ENCODE measurements around the gene NCOA6. TPM values are rescaled to one million over a fixed set of nuclear protein-coding genes. Genes with fewer than 3 reads are reported as not detected.

NCOA6 gene
- total RNA-seq, 1 experiment from 2014 or later = 9.8 TPM

DNA sequence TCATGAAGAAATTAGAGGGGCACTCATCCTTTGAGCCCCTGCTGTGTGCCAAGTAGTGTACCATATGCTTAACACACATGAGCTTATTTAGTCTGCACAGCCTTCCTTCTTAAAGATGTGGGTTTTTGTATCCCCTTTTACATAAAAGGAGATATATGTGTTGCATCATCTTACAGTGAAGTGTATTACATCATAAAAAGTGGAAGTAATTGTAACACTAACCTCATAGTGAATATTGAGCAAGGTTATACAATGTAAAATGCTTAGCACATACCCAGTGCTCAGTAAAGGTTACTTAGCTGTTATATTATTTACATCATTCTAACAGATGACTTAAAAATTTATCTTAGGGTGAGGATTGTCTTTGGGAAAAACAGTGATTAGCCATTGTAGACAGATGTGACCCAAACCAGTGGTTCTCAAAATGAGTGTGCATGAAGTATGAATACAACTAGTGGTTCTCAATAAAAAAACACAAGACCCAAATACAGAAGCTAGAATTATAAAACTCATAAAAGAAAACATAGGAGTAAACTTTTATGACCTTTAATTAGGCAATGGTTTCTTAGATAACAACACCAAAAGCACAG is 144.8 kb downstream of the NCOA6 start:
- ATAC-seq (no peak), DNase-seq (no peak)
- TF ChIP-seq, protein P1, sequence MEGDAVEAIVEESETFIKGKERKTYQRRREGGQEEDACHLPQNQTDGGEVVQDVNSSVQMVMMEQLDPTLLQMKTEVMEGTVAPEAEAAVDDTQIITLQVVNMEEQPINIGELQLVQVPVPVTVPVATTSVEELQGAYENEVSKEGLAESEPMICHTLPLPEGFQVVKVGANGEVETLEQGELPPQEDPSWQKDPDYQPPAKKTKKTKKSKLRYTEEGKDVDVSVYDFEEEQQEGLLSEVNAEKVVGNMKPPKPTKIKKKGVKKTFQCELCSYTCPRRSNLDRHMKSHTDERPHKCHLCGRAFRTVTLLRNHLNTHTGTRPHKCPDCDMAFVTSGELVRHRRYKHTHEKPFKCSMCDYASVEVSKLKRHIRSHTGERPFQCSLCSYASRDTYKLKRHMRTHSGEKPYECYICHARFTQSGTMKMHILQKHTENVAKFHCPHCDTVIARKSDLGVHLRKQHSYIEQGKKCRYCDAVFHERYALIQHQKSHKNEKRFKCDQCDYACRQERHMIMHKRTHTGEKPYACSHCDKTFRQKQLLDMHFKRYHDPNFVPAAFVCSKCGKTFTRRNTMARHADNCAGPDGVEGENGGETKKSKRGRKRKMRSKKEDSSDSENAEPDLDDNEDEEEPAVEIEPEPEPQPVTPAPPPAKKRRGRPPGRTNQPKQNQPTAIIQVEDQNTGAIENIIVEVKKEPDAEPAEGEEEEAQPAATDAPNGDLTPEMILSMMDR (conservative IDR thresholded peaks at IDR 0.05; ENCODE audit: low read depth, low read length) = no peak
- no peak for TF ChIP-seq EZH2phosphoT487 (IDR thresholded peaks at IDR 0.05; ENCODE audit: borderline replicate concordance, low read length)
- no peak for TF ChIP-seq EZH2 (IDR thresholded peaks at IDR 0.05; ENCODE audit: low read length, unreplicated experiment)
- Histone ChIP-seq H3K4me1 (ENCODE audit: insufficient read depth, low read length) (peaks cover 8% of the 10 kb centered on the region), H3K27ac (ENCODE audit: low read length) (no peak overlapping the region), H3K4me3 (ENCODE audit: low read length) (no peak overlapping the region), H2AFZ (ENCODE audit: low read length) (no peak overlapping the region), H3K36me3 (ENCODE audit: low read depth, low read length) (no peaks in the 10 kb centered on the region), H3K9ac (ENCODE audit: low read length) (no peak overlapping the region), H3K27me3 (ENCODE audit: low read length) (no peaks in the 10 kb centered on the region), H3K79me2 (ENCODE audit: low read length) (peaks cover 8% of the 10 kb centered on the region), H4K20me1 (ENCODE audit: low read length) (no peaks in the 10 kb centered on the region), H3F3A (ENCODE audit: low read length, unreplicated experiment) (no peaks in the 10 kb centered on the region), H3K9me3 (ENCODE audit: low read length) (no peaks in the 10 kb centered on the region), H3K4me2 (ENCODE audit: low read length) (no peak overlapping the region), H3K9me2 (replicated peaks; ENCODE audit: low read length) (no peaks in the 10 kb centered on the region)
- POLR2A ChIA-PET (ENCODE audit: unreplicated experiment) = interaction anchor here (0.5 kb wide), 1 partner anchor 33 kb away, joined by 6 read pairs; no protein-coding TSS in a partner anchor
- BruUV-seq (replicated peaks) = no TSS peak
- CTCF ChIA-PET = no interaction called here
- intact Hi-C loops (cut with micrococcal nuclease) = no loop called here

DNA sequence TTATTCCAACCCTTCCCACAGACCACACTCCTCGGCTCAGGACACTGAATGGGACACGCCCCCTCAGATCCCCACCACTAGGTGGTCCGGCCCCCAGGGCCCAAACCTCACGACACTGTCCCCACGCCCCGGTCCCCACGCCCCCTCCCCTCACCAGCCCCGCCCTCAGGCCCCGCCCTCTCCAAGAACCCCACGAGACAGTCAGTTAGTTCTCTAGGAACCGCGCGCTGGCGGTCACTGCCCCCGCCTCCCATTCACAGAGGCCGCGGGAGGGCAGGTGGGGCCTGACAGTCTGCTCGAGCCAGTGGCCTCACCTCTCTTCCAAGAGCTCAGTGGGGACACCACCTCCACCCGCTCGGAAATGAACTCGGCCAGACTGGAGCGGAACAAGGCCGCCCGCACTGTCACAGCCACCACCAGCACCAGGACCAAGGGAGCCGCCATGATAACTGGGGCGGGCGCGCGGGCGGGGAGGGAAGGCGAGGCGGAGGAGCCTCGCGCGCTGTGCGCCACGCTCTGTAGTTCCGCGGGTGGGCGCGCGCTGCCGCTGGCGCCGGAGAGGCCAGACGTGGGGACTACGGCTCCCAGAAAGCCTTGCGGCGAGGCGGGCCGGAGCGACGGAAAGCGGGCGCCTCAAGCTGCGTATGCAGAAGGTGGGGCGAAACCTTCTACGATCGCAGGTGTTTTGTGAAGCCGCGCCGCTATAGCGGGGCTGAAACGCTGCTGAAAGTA is 148.6 kb downstream of the NCOA6 start, which contains the start of gene PIGU:
TSS of gene PIGU (minus strand) at position 451 of the 732 bp plus-strand sequence. CDS start at position 444, 7 bp downstream.
- Histone ChIP-seq H3K79me2 (ENCODE audit: low read length) (peaks cover 33% of the 10 kb centered on the region), H3K4me1 (ENCODE audit: insufficient read depth, low read length) (peaks cover 13% of the 10 kb centered on the region), H3F3A (ENCODE audit: low read length, unreplicated experiment) (no peaks in the 10 kb centered on the region), H3K9me3 (ENCODE audit: low read length) (no peaks in the 10 kb centered on the region), H2AFZ (ENCODE audit: low read length) (peak within 1 kb of the TSS; percentile 98), H3K4me2 (ENCODE audit: low read length) (peak within 1 kb of the TSS; percentile 99), H3K36me3 (ENCODE audit: low read depth, low read length) (no peaks in the 10 kb centered on the region), H3K27ac (ENCODE audit: low read length) (peak within 1 kb of the TSS; percentile 79), H3K9me2 (replicated peaks; ENCODE audit: low read length) (no peaks in the 10 kb centered on the region), H4K20me1 (ENCODE audit: low read length) (no peaks in the 10 kb centered on the region), H3K27me3 (ENCODE audit: low read length) (no peaks in the 10 kb centered on the region), H3K4me3 (ENCODE audit: low read length) (peak within 1 kb of the TSS; percentile 83), H3K9ac (ENCODE audit: low read length) (peak within 1 kb of the TSS; percentile 93)
- CTCF ChIA-PET = no interaction called here
- TF ChIP-seq EZH2 (IDR thresholded peaks at IDR 0.05; ENCODE audit: low read length, unreplicated experiment) (no peak), EZH2phosphoT487 (IDR thresholded peaks at IDR 0.05; ENCODE audit: borderline replicate concordance, low read length) (no peak)
- TF ChIP-seq, protein P1 (conservative IDR thresholded peaks at IDR 0.05; ENCODE audit: low read depth, low read length) = no peak
- no TSS peak for BruUV-seq (replicated peaks)
- DNase-seq (peak; percentile 98), ATAC-seq (peak; percentile 95)
- POLR2A ChIA-PET (ENCODE audit: unreplicated experiment) = interaction anchor here (0.6 to 1.3 kb wide), 2 partner anchors 32 to 149 kb away, joined by 3 to 7 read pairs; partner anchors contain the start of gene NCOA6
- intact Hi-C loops (cut with micrococcal nuclease) = loop anchor here (1.0 to 2.0 kb wide), 3 partner anchors 32 to 98 kb away; no protein-coding TSS in a partner anchor

All from PC-3 (cell line).